ENCODE results near the gene NQO1.

The NQO1 gene

DNA sequence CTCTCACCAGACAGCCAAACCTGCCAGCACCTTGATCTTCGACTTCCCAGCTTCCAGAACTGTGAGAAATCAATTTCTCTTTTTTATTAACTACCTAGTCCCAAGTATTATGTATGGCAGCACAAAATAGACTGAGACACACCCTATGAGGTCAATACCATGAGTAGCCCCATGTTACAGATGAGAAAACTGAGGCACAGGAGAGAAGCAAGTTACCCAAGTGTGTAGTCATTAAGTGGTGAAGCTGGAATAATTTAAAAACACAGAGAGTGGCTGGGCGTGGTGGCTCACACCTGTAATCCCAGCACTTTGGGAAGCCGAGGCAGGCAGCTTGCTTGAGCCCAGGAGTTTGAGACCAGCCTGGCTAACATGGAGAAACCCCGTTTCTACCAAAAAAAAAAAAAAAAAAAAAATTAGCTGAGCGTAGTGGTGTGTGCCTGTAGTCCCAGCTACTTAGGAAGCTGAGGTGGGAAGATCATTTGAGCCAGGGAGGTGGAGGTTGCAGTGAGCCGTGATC, 4.9 kb downstream of the NQO1 start:
- H3K27ac ChIP-seq, result peak overlapping the region; percentile 61; the same call in 1 of the 2 replicates
- no peak for TF ChIP-seq ZFX (IDR thresholded peaks at IDR 0.05)
- TF ChIP-seq, protein P1, sequence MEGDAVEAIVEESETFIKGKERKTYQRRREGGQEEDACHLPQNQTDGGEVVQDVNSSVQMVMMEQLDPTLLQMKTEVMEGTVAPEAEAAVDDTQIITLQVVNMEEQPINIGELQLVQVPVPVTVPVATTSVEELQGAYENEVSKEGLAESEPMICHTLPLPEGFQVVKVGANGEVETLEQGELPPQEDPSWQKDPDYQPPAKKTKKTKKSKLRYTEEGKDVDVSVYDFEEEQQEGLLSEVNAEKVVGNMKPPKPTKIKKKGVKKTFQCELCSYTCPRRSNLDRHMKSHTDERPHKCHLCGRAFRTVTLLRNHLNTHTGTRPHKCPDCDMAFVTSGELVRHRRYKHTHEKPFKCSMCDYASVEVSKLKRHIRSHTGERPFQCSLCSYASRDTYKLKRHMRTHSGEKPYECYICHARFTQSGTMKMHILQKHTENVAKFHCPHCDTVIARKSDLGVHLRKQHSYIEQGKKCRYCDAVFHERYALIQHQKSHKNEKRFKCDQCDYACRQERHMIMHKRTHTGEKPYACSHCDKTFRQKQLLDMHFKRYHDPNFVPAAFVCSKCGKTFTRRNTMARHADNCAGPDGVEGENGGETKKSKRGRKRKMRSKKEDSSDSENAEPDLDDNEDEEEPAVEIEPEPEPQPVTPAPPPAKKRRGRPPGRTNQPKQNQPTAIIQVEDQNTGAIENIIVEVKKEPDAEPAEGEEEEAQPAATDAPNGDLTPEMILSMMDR (conservative IDR thresholded peaks at IDR 0.05), result no peak

- TF ChIP-seq ZFX (IDR thresholded peaks at IDR 0.05), result no peak
- TF ChIP-seq, protein P1 (conservative IDR thresholded peaks at IDR 0.05), result no peak
- no peak overlapping the region for H3K27ac ChIP-seq
Measured at GRCh38 chr16:69720822-69721430, 5.4 kb downstream of the NQO1 start.

GRCh38 chr16:69718111-69718764, 8.1 kb downstream of the NQO1 start:
- TF ChIP-seq, protein P1 (conservative IDR thresholded peaks at IDR 0.05), result no peak
- TF ChIP-seq ZFX (IDR thresholded peaks at IDR 0.05), result no peak
- H3K27ac ChIP-seq, result no peak overlapping the region; the same call in 1 of the 2 replicates

GRCh38 chr16:69717066-69717465, 9.3 kb downstream of the NQO1 start:
- TF ChIP-seq ZFX (IDR thresholded peaks at IDR 0.05), result no peak
- TF ChIP-seq, protein P1 (conservative IDR thresholded peaks at IDR 0.05), result no peak

DNA sequence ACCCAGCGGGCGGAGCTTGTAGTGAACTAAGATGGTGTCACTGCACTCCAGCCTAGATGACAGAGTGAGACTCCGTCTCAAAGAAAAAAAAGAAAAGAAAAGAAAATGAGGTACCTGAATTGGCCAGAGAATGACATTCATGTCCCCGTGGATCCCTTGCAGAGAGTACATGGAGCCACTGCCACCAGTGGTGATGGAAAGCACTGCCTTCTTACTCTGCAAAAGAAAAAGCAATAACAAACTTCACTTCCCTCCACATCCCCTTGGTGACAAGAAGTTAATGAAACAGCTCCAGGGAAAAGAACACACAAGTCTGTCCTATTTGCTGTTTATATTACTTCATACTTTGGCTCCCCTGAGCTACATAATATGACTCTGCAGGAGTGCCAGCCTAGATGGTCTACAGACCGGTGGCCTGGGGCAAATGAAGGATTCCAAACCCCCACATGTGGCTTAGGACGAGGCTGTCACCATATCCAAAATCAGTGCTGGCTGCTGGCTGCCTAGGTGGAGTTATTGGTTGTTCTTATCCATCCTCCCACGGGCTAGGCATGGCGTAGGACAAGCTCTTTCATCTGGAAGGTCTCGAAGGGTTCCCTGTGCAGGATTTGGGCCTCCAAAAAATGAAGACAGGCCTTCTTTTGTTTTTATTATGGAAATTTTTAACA, 13.3 kb downstream of the NQO1 start:
- no peak overlapping the region for H3K27ac ChIP-seq
- TF ChIP-seq ZFX (IDR thresholded peaks at IDR 0.05), result no peak
- TF ChIP-seq, protein P1 (conservative IDR thresholded peaks at IDR 0.05), result no peak

More at GRCh38 chr16:69717066-69717465, 9.3 kb downstream of the NQO1 start:
- no peak overlapping the region for H3K27ac ChIP-seq

GRCh38 chr16:69712277-69712676, 14.1 kb downstream of the NQO1 start:
- no peak overlapping the region for H3K27ac ChIP-seq
- TF ChIP-seq, protein P1 (conservative IDR thresholded peaks at IDR 0.05), result no peak
- no peak for TF ChIP-seq ZFX (IDR thresholded peaks at IDR 0.05)

All from C4-2B (cell line).